Measurements from ENCODE around the gene CDC37L1.

DNA sequence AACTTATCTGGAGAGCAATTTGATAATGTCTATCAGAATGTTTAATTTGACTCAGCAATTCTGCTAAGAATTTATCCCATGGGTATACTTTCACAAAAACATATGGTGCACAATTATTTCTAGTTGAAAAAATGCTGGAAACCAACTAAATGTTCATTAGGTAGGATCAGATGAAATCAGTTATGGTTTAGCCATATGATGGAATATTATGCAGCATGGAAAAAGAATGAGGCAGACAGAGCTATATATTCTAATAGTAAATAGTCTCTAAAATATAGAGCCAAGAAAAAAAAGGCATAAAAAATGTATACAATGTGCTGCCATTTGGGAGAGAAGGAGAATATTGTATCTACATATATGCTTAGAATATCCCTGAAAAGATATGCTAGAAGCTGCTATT lies 9.5 kb upstream of the CDC37L1 start:
- TF ChIP-seq, protein P1, sequence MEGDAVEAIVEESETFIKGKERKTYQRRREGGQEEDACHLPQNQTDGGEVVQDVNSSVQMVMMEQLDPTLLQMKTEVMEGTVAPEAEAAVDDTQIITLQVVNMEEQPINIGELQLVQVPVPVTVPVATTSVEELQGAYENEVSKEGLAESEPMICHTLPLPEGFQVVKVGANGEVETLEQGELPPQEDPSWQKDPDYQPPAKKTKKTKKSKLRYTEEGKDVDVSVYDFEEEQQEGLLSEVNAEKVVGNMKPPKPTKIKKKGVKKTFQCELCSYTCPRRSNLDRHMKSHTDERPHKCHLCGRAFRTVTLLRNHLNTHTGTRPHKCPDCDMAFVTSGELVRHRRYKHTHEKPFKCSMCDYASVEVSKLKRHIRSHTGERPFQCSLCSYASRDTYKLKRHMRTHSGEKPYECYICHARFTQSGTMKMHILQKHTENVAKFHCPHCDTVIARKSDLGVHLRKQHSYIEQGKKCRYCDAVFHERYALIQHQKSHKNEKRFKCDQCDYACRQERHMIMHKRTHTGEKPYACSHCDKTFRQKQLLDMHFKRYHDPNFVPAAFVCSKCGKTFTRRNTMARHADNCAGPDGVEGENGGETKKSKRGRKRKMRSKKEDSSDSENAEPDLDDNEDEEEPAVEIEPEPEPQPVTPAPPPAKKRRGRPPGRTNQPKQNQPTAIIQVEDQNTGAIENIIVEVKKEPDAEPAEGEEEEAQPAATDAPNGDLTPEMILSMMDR (IDR thresholded peaks at IDR 0.05) = no peak
- no peak for TF ChIP-seq POLR2A (IDR thresholded peaks at IDR 0.05)
